Loucy (cell line): ENCODE results near the gene ATAD5.

Source experiments
- CTCF ChIP-seq: fragments of 200-600 bp; sonication (generic); conservative IDR thresholded peaks from 2 replicates; pipeline ENCODE4 v1.5.1; 2014; ENCODE audit warnings: mild to moderate bottlenecking, antibody characterized with exemption, low read length
- EZH2phosphoT487 ChIP-seq: fragments of 200-600 bp; IDR thresholded peaks from 2 replicates; pipeline ENCODE4 v1.6.1; 2018; ENCODE audit warnings: antibody characterized with exemption, mild to moderate bottlenecking, moderate library complexity, borderline replicate concordance

- TF ChIP-seq CTCF (no peak), EZH2phosphoT487 (no peak)
Measured at GRCh38 chr17:30869005-30869404, 37.2 kb downstream of the ATAD5 start.
